Astrocyte (in vitro differentiated cells and primary cell): ENCODE data around the gene HMG20A.

Experiments
- EZH2 ChIP-seq: IDR thresholded peaks from 2 replicates; pipeline ENCODE4 v1.6.1; 2012; ENCODE audit warnings: mild to moderate bottlenecking, low read length, inconsistent platforms; ENCODE audit not compliant: insufficient read depth
- TF ChIP-seq, protein P1 (sequence below): IDR thresholded peaks from 2 replicates; pipeline ENCODE4 v1.5.1; 2011; ENCODE audit warnings: low read depth, mild to moderate bottlenecking, inconsistent platforms, low read length, moderate library complexity; ENCODE audit not compliant: insufficient read depth

DNA sequence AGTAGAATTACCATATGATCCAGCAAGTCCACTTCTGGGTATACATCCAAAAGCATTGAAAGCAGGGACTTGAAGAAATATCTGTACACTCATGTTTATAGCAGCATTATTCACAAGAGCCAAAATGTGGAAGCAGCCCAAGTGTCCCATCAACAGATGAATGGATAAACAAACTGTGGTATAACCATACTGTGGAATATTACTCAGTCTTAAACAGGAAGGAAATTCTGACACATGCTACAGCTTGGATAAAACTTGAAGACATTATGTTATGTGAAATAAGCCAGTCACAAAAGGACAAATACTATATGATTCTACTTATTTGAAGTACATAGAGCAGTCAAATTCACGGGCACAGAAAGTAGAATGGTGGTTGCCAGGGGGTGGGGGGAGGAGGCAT is 91.2 kb downstream of the HMG20A start:
- TF ChIP-seq, protein P1, sequence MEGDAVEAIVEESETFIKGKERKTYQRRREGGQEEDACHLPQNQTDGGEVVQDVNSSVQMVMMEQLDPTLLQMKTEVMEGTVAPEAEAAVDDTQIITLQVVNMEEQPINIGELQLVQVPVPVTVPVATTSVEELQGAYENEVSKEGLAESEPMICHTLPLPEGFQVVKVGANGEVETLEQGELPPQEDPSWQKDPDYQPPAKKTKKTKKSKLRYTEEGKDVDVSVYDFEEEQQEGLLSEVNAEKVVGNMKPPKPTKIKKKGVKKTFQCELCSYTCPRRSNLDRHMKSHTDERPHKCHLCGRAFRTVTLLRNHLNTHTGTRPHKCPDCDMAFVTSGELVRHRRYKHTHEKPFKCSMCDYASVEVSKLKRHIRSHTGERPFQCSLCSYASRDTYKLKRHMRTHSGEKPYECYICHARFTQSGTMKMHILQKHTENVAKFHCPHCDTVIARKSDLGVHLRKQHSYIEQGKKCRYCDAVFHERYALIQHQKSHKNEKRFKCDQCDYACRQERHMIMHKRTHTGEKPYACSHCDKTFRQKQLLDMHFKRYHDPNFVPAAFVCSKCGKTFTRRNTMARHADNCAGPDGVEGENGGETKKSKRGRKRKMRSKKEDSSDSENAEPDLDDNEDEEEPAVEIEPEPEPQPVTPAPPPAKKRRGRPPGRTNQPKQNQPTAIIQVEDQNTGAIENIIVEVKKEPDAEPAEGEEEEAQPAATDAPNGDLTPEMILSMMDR = no peak
- no peak for TF ChIP-seq EZH2
